Upper lobe of left lung (tissue), 6 donors: Measurements from ENCODE around the gene CFAP100. TPM values are rescaled to one million over a fixed set of nuclear protein-coding genes. Genes with fewer than 3 reads are reported as not detected.

Source experiments
- ATAC-seq, 2 donors: fragments of 200-7000 bp; cut with Tn5 transposase; one replicate each; pipeline ENCODE4 v1.9.1; 2022; ENCODE audit warnings: mild to moderate bottlenecking in 2 of 2, moderate library complexity in 2 of 2; ENCODE audit not compliant: low FRiP score in 2 of 2
- DNase-seq, 2 donors: peaks; one replicate each; pipeline ENCODE4 v3.0.0-alpha.2; 2019 to 2020
- H3K27ac ChIP-seq, 4 donors: fragments of 200-600 bp; sonication (generic); one replicate each; pipeline ENCODE4 v1.5.1; 2016 to 2019
- H3K27me3 ChIP-seq, 4 donors: fragments of 200-600 bp; sonication (generic); one replicate each; pipeline ENCODE4 v1.5.1; 2017 to 2019
- H3K36me3 ChIP-seq, 4 donors: fragments of 200-600 bp; sonication (generic); one replicate each; pipeline ENCODE4 v1.5.1; 2016 to 2019
- H3K4me1 ChIP-seq, 4 donors: fragments of 200-600 bp; sonication (generic); one replicate each; pipeline ENCODE4 v1.5.1; 2018 to 2019
- H3K4me3 ChIP-seq, 4 donors: fragments of 200-600 bp; sonication (generic); one replicate each; pipeline ENCODE4 v1.5.1; 2017 to 2019; ENCODE audit warnings: mild to moderate bottlenecking in 2 of 4, moderate library complexity in 1 of 4
- H3K9me3 ChIP-seq, 4 donors: fragments of 200-600 bp; sonication (generic); one replicate each; pipeline ENCODE4 v1.5.1; 2018 to 2019
- EP300 ChIP-seq, 4 donors: sonication (generic); formaldehyde crosslinking; IDR thresholded peaks; one replicate each; pipeline ENCODE4 v1.5.1; 2017; ENCODE audit warnings: antibody characterized with exemption in 4 of 4, control low read depth in 2 of 4
- POLR2A ChIP-seq, 4 donors: fragments of 450-650 bp; IDR thresholded peaks; one replicate each; pipeline ENCODE4 v1.5.1; 2016 to 2017; ENCODE audit warnings: antibody characterized with exemption in 4 of 4, mild to moderate bottlenecking in 2 of 4
- POLR2AphosphoS5 ChIP-seq, 2 donors: sonication (generic); formaldehyde crosslinking; IDR thresholded peaks; one replicate each; pipeline ENCODE4 v1.5.1; 2017; ENCODE audit warnings: antibody characterized with exemption in 2 of 2
- WGBS, 2 donors: methylation state at CpG; one replicate each; pipeline ENCODE4 v1.1.5; 2017 to 2018; 5-methylcytosine and 5-hydroxymethylcytosine counted together
- total RNA-seq, 6 donors: library from RNA; depleted of rRNA in 4 of 6; stranded (reverse); fragments of >200 nt in 4 of 6; gene quantifications; one replicate each; pipeline versions ENCODE4 v1.1.0 to v1.2.1, GENCODE V29; 2016 to 2021
- TF ChIP-seq, protein P1 (sequence below), 6 experiments: fragments of 450-650 bp in 4 of 6; fragments of 200-600 bp in 2 of 6; sonication (generic) in 2 of 6; IDR thresholded peaks; one replicate each; pipeline ENCODE4 v1.5.1; 2016 to 2019; ENCODE audit warnings: antibody characterized with exemption in 6 of 6
- donor health status: DM: no; HTN: no; CAD: no; lungs with moderate emphysema.
- donor health status: DM: no; HTN: yes; CAD: no; lungs with severe emphysema.

The CFAP100 gene
- total RNA-seq, 6 donors from 2014 or later: 0.09 to 57.9 (median 21.6) TPM

DNA sequence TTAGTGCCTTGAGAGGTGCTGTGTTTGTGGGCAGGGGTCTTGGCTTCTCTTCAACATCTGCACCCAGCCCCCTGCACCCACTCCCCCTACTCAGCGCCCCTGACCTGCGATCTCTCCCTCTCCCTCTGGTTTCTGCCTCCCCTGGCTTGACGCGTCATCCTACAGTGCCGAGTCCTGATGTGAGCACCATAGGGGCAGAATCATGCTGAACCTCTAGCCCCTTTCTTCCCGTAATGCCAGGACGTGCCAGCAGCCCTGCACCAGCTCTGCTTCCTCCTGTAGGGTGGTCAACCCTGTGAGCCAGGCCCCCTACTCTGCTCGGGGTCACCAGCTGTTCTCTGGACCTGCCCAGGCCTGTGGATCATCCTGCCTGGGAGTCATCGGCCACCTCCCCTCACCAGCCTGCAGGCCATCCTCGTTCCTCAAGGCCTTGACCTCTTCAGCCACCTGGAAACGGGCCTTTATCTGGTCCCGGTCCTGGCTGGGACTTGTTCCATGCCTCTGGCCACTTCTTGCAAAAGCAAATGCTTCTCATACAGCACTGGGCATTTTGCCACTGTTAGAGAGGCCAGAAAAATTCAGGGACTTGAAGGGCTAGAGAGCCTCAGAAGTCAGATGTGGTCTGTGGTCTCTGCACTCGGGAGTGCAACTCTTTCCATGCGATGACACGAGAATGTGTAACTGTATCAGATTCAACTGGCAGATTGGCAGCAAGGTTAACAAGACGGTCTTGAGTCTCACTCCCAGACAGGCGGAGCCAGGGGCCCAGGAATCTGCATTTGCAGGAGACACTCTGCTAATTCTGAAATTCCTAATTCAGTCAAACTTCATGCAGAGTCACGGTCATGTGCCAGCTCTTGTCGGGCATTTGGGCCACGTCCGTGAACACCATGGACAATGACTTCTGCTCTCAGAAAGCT is 20.8 kb upstream of the CFAP100 start:
- no peak overlapping the region for H3K4me3 ChIP-seq
- no peaks in the 10 kb centered on the region for H3K27me3 ChIP-seq
- H3K27ac ChIP-seq: peak overlapping the region in 3 of 4 donors; percentile 10 to 70 (median 48)
- no peaks in the 10 kb centered on the region for H3K36me3 ChIP-seq
- H3K4me1 ChIP-seq: peaks cover 2 to 14% (median 9%) of the 10 kb centered on the region in 4 donors
- no peak for TF ChIP-seq POLR2AphosphoS5 (IDR thresholded peaks at IDR 0.05)
- TF ChIP-seq, protein P1, sequence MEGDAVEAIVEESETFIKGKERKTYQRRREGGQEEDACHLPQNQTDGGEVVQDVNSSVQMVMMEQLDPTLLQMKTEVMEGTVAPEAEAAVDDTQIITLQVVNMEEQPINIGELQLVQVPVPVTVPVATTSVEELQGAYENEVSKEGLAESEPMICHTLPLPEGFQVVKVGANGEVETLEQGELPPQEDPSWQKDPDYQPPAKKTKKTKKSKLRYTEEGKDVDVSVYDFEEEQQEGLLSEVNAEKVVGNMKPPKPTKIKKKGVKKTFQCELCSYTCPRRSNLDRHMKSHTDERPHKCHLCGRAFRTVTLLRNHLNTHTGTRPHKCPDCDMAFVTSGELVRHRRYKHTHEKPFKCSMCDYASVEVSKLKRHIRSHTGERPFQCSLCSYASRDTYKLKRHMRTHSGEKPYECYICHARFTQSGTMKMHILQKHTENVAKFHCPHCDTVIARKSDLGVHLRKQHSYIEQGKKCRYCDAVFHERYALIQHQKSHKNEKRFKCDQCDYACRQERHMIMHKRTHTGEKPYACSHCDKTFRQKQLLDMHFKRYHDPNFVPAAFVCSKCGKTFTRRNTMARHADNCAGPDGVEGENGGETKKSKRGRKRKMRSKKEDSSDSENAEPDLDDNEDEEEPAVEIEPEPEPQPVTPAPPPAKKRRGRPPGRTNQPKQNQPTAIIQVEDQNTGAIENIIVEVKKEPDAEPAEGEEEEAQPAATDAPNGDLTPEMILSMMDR (IDR thresholded peaks at IDR 0.05): no peak
- no peak for TF ChIP-seq EP300 (IDR thresholded peaks at IDR 0.05)
- ATAC-seq (peak in 1 of 2 donors; percentile 20), DNase-seq (peak in 1 of 2 donors; percentile 66)
- H3K9me3 ChIP-seq: no peaks in the 10 kb centered on the region
- WGBS, 2 donors: 64 to 81% methylated on average over 20 to 21 of the region's 21 CpGs

DNA sequence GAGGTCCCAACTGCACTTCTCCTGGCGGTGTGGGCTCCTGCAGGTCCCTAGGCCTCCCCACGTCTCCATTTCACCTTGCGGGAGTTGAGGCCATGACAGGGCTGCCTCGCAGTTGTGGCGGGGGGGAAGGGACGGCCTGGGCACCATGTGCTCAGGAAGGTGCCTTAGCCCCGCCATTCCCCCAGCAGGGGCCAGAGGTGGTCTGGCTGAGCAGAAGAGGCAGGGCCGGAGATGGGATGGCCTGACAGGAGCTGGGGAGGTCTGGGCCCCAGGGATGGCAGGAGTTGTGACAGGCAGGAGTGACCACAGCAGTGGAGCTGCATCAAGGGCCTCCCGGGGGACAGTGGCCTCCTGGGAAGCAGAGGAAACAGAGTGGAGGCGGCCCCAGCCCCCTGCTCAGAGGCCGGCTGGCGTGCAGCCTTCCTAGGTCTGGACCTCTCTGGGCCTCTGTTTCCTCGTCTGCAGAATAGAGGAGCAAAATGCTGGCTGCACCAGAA is 18.8 kb upstream of the CFAP100 start:
- Histone ChIP-seq H3K4me1 (peaks cover 2 to 14% (median 9%) of the 10 kb centered on the region in 4 donors), H3K36me3 (no peaks in the 10 kb centered on the region), H3K9me3 (no peaks in the 10 kb centered on the region), H3K4me3 (no peak overlapping the region), H3K27ac (no peak overlapping the region), H3K27me3 (no peaks in the 10 kb centered on the region)
- ATAC-seq (no peak), DNase-seq (no peak)
- 94 to 96% methylated on average over 8 to 13 of the region's 13 CpGs for WGBS, 2 donors
- TF ChIP-seq, protein P1 (IDR thresholded peaks at IDR 0.05): no peak
- TF ChIP-seq POLR2A (IDR thresholded peaks at IDR 0.05): no peak
- TF ChIP-seq EP300 (IDR thresholded peaks at IDR 0.05): no peak
- TF ChIP-seq POLR2AphosphoS5 (IDR thresholded peaks at IDR 0.05): no peak

DNA sequence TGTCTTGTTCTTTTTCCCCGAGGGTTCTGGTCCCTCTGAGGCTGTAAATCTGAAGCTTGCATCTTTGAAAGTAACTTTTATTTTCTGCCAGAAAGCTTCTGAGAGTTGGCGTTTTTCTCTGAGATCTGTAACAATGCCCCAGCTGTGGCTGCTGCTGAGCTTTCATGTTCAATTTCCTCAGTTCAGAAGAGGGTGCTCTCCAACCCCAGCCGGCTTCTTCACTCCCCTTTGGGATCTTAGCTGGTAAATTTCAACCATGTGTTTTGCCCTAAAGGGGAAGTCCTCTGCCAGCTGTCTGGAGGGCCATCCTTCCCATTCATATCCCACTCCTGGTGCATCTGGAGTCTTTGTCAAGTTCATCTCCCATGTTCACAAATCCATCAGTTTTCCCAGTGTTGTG is 18.3 kb upstream of the CFAP100 start:
- TF ChIP-seq POLR2A (IDR thresholded peaks at IDR 0.05): no peak
- no peak for TF ChIP-seq POLR2AphosphoS5 (IDR thresholded peaks at IDR 0.05)
- TF ChIP-seq, protein P1 (IDR thresholded peaks at IDR 0.05): no peak
- no peak for TF ChIP-seq EP300 (IDR thresholded peaks at IDR 0.05)

DNA sequence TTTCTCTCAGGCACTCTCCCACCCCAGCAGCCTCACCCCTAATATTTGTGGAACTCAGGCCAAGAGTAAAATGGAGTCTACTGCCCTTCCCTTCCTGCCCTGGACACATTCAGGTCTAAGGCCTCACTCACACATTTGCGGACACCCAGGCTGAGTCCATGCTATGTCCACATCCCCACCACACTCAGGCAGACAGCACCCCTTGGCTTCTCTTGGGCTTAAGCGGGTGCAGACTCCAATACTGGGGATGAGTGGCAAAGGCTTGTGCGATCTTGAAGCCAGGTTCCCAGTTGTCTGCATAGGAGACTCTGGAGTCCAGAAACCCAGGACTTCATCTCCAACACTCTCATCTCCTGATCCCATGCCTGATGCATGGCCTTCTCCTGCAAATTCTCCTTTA is 17.5 kb upstream of the CFAP100 start:
- Histone ChIP-seq H3K4me1 (peaks cover 2 to 14% (median 9%) of the 10 kb centered on the region in 4 donors), H3K9me3 (no peaks in the 10 kb centered on the region), H3K27me3 (no peaks in the 10 kb centered on the region), H3K4me3 (no peak overlapping the region), H3K36me3 (no peaks in the 10 kb centered on the region), H3K27ac (no peak overlapping the region)
- 93 to 98% methylated on average over 3 of the region's 3 CpGs for WGBS, 2 donors
- no peak for DNase-seq
- ATAC-seq: no peak
- TF ChIP-seq, protein P1 (IDR thresholded peaks at IDR 0.05): no peak
- TF ChIP-seq POLR2AphosphoS5 (IDR thresholded peaks at IDR 0.05): no peak
- TF ChIP-seq POLR2A (IDR thresholded peaks at IDR 0.05): no peak
- no peak for TF ChIP-seq EP300 (IDR thresholded peaks at IDR 0.05)

More for the DNA sequence above, 18.3 kb upstream of the CFAP100 start:
- Histone ChIP-seq H3K4me3 (no peak overlapping the region), H3K36me3 (no peaks in the 10 kb centered on the region), H3K27ac (no peak overlapping the region), H3K27me3 (no peaks in the 10 kb centered on the region), H3K4me1 (peaks cover 2 to 14% (median 9%) of the 10 kb centered on the region in 4 donors), H3K9me3 (no peaks in the 10 kb centered on the region)
- ATAC-seq (no peak), DNase-seq (no peak)
- WGBS, 2 donors: 32 to 47% methylated on average over 3 of the region's 3 CpGs
